Activated naive CD4-positive, alpha-beta T cell treated with anti-CD3 and anti-CD28 coated beads for 36 hours (primary cell): ENCODE measurements around the gene FAM3D. TPM values are rescaled to one million over a fixed set of nuclear protein-coding genes. Genes with fewer than 3 reads are reported as not detected.
A peak's percentile ranks its signal among the peaks of the same experiment; 100 is the strongest.
"Not testable (repeated sequence)": the region's sequence is repeated elsewhere in the genome, so short reads cannot be mapped to it uniquely, and the experiment has no call there.

Source experiments
- CTCF ChIA-PET: fragments of 350-600 bp; sonication (Branson Sonifier 250); formaldehyde crosslinking; loops from one replicate; lab custom pipeline; 2021; ENCODE audit warnings: antibody characterized with exemption; lab: Charles Lee
- DNase-seq: peaks from one replicate; pipeline ENCODE4 v3.0.0-alpha.2; 2020
- H3K27ac Mint-ChIP-seq: one replicate; pipeline ENCODE4 v1.8.0; 2021; ENCODE audit warnings: mild to moderate bottlenecking, mixed read lengths
- H3K27me3 Mint-ChIP-seq: one replicate; pipeline ENCODE4 v1.8.0; 2021; ENCODE audit warnings: low read depth, mixed read lengths
- H3K36me3 Mint-ChIP-seq: one replicate; pipeline ENCODE4 v1.8.0; 2021; ENCODE audit warnings: low read depth, mixed read lengths
- H3K4me1 Mint-ChIP-seq: one replicate; pipeline ENCODE4 v1.8.0; 2021; ENCODE audit warnings: low read depth, mixed read lengths
- H3K4me3 Mint-ChIP-seq: one replicate; pipeline ENCODE4 v1.8.0; 2021; ENCODE audit warnings: mild to moderate bottlenecking, moderate library complexity, mixed read lengths
- H3K9me3 Mint-ChIP-seq: one replicate; pipeline ENCODE4 v1.8.0; 2021; ENCODE audit warnings: mixed read lengths
- intact Hi-C: fragments of 100-400 bp; cut with micrococcal nuclease; formaldehyde crosslinking; loops from one replicate; pipeline ENCODE4 v1.15.1; 2023
- total RNA-seq, 2 experiments: library from RNA; stranded (reverse); gene quantifications; one replicate each; pipeline ENCODE4 v1.2.3, GENCODE V29; 2021

Gene FAM3D
- total RNA-seq, 2 experiments from 2014 or later: not detected

DNA sequence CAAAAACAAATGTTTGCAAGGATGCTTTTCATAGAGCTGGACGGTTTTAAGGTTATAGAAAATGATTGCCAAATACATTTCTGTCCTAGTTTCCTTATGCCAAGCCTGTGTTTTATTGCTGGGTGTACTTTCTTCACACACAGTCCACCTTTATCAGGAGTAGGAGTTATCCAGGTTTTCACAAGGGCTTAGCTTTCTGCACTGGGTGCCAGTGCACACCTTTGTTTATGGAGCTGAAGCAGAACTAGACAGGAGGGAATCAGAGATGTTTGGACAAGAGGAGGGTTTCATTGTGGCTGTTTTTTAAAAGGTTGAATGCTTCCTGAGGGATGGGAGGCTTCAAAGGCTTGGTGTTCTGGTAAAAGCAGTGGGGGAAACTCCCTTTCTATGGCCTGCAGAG is 29.5 kb upstream of the FAM3D start:
- no peak for DNase-seq
- intact Hi-C loops: no loop called here
- Mint-ChIP-seq H3K36me3 (peaks cover 2% of the 10 kb centered on the region), H3K4me3 (no peak overlapping the region), H3K27me3 (peaks cover 17% of the 10 kb centered on the region), H3K4me1 (no peaks in the 10 kb centered on the region), H3K9me3 (peaks cover 8% of the 10 kb centered on the region), H3K27ac (no peak overlapping the region)
- CTCF ChIA-PET: interaction anchor here (1.8 kb wide), 1 partner anchor 128 kb away, joined by 4 read pairs; no protein-coding TSS in a partner anchor

DNA sequence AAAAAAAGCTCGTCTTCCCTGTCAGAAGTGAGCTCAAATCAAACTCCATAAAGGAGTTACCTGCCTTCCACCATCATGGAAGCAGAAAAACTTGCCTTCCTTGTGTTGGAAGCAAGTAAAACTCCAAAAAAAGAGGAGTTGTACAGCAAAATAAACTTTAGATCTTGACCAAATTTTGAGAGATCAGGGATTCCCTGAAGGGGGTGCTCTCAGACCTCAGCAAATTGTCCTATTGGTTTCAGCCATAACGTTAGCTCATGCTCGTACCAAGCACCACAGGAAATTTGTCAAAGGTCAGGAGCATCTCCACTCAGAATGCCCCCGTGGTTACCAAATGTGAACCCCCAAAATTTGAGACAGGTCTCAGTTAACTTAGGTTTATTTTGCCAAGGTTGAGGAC is 28.7 kb upstream of the FAM3D start:
- CTCF ChIA-PET, H3K9me3 Mint-ChIP-seq, H3K27ac Mint-ChIP-seq, H3K4me3 Mint-ChIP-seq, intact Hi-C loops, H3K4me1 Mint-ChIP-seq, DNase-seq, H3K36me3 Mint-ChIP-seq: not testable (repeated sequence)
- H3K27me3 Mint-ChIP-seq: peaks cover 17% of the 10 kb centered on the region

DNA sequence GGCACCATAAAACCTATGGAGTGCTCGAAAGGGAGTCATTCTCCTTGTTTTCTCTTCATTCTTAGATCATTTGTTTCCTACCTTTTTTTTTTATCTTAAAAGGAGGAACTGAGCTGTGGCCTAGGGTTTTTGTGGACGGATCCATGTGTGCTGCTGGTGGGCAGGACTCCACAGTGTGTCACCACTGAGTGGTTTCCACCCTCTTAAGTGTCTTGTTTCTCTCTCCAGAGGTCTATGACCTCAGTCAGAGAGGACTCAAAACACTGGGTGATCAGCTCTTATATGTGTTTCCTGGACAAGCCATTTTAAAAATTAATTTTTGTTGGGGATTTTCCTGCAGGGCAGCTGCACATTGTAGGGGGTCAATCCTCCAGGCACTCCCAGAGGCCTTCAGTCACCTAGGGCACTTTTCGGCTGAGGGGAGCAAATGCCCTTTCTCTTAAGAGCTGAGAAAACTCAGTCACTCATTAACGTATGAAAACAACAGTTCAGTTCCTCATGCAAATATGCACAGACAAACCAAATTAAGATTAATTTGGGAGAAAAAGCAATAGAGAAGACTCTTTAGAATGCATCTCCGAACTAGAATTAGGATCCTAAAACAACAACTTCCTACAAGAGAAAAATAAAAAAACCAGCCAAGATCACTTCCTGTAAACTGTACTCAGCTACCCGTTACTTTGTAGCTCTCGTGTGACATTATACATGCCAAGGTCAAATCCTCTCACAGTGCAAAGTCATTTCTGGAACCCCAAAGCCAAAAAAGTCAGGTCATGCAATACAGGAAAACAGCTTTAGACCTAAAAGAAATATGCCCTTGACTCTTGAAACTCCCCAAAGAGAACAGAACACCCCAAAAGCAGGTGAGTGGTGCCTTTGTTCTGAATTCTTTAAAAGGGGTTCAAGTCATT is 27.6 kb upstream of the FAM3D start:
- intact Hi-C loops: no loop called here
- H3K4me3 Mint-ChIP-seq: no peak overlapping the region
- peaks cover 2% of the 10 kb centered on the region for H3K36me3 Mint-ChIP-seq
- H3K27ac Mint-ChIP-seq: no peak overlapping the region
- CTCF ChIA-PET: interaction anchor here (0.6 kb wide), 1 partner anchor 52 kb away, joined by 6 read pairs; no protein-coding TSS in a partner anchor
- H3K9me3 Mint-ChIP-seq: peaks cover 9% of the 10 kb centered on the region
- DNase-seq: no peak
- no peaks in the 10 kb centered on the region for H3K4me1 Mint-ChIP-seq
- peaks cover 14% of the 10 kb centered on the region for H3K27me3 Mint-ChIP-seq

DNA sequence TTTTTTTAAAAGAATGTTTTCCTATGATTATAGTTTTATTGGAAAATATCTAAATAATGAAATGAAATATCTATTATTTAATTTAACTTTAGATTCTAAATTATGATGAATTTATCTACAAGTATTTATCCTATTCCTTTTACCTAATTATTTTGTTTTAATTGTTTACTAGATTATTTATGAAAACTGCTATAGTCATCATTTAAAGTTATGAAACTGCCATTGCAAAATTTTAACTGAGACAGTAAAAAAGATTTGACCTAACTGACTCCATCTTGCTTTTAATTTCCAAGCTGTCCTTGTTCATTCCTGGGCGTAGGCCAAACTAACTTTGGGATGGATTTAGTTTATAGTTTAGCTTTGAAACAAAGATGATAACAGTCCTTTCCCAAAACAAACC is 25.9 kb upstream of the FAM3D start:
- Mint-ChIP-seq H3K36me3 (peaks cover 2% of the 10 kb centered on the region), H3K4me1 (no peaks in the 10 kb centered on the region), H3K27ac (no peak overlapping the region), H3K9me3 (peaks cover 9% of the 10 kb centered on the region), H3K27me3 (peaks cover 15% of the 10 kb centered on the region), H3K4me3 (no peak overlapping the region)
- DNase-seq: no peak
- intact Hi-C loops: no loop called here
- CTCF ChIA-PET: no interaction called here

DNA sequence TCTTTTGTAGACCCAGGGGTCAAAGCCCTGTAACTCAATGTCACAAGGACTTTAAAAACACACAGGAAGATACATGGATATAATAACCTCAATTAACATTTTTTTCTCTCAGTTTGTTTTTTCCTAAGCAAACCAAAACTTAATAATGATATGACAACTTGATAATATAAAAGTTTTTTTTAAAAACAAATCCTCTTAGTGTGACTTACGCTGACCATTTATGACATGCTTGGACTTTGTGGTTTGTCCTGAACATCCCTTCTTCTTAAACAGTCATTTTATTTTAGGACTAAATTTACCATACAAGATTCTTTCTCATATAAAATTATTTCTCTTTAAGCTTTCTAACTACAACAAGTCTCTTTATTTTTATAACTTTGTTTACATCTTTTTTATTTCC is 25.4 kb upstream of the FAM3D start:
- intact Hi-C loops: no loop called here
- Mint-ChIP-seq H3K4me1 (no peaks in the 10 kb centered on the region), H3K9me3 (peaks cover 9% of the 10 kb centered on the region), H3K27ac (no peak overlapping the region), H3K4me3 (no peak overlapping the region), H3K27me3 (peaks cover 15% of the 10 kb centered on the region), H3K36me3 (peaks cover 2% of the 10 kb centered on the region)
- DNase-seq: peak; percentile 6
- CTCF ChIA-PET: no interaction called here

DNA sequence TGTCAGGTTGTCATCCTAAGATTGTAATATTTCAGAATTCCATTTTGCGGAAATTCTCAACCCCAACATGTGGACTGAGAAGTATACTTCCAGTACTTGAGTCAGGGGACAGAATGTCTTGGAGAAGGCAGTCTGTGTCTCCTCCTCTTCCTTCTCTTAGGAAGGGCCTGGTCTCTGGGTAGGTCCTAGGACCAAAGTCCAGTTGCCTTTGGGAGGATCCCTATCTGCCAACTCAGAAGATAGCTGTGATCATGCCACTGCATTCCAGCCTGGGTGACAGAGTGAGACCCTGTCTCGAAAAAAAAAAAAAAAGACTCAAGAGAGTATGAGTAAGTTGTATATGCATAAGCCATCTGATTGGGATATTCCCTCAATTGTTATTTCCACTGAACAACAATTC is 23.9 kb upstream of the FAM3D start:
- Mint-ChIP-seq H3K9me3 (peaks cover 9% of the 10 kb centered on the region), H3K36me3 (peaks cover 2% of the 10 kb centered on the region), H3K27ac (no peak overlapping the region), H3K4me1 (no peaks in the 10 kb centered on the region), H3K4me3 (no peak overlapping the region), H3K27me3 (peaks cover 15% of the 10 kb centered on the region)
- CTCF ChIA-PET: no interaction called here
- intact Hi-C loops: no loop called here
- no peak for DNase-seq

DNA sequence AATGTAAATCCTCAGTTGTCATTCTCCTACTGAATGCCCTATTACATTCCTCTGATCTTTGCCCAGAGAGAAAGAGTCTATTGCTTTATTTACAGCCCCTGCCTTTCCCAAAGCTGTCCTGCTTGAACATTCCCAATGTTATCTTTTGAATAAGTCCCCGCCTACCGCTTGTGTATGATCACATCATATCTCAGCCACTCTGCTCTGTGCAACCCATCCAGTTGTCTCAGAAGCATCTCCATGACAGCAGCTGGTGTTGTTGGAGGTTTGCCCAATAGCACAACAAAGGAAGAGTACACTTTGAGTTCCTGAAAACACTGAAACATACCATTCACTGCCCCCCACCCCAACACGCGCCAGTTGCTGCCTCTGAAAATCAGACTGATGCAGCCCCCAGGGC is 22.0 kb upstream of the FAM3D start:
- H3K27ac Mint-ChIP-seq: no peak overlapping the region
- peaks cover under 1% of the 10 kb centered on the region for H3K4me1 Mint-ChIP-seq
- H3K9me3 Mint-ChIP-seq: peaks cover 9% of the 10 kb centered on the region
- H3K27me3 Mint-ChIP-seq: peaks cover 4% of the 10 kb centered on the region
- no peak overlapping the region for H3K4me3 Mint-ChIP-seq
- CTCF ChIA-PET: no interaction called here
- DNase-seq: no peak
- H3K36me3 Mint-ChIP-seq: peaks cover 2% of the 10 kb centered on the region
- intact Hi-C loops: no loop called here

DNA sequence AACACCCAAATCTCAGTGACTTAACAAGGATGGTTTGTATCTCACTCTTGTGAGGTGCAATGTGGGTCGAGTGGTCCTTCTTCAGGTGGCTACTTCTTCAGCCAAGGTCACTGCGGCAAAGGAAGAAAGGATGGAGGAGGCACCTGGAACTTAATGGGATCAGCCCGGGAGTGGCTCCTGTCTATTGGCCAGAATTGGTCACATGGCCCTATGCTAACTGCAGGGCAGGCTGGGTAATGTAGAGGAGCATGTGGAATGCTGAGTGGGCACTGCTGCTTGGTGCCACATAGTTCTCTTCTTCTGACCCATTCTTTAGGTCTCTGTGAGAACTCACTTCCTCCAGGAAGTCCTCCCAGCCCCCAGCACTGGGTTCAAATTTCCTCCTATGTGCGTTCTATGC is 20.3 kb upstream of the FAM3D start:
- CTCF ChIA-PET: no interaction called here
- Mint-ChIP-seq H3K9me3 (peaks cover 7% of the 10 kb centered on the region), H3K27me3 (peaks cover 10% of the 10 kb centered on the region), H3K27ac (no peak overlapping the region), H3K4me1 (peaks cover 8% of the 10 kb centered on the region), H3K4me3 (no peak overlapping the region), H3K36me3 (peaks cover 2% of the 10 kb centered on the region)
- DNase-seq: no peak
- intact Hi-C loops: no loop called here

DNA sequence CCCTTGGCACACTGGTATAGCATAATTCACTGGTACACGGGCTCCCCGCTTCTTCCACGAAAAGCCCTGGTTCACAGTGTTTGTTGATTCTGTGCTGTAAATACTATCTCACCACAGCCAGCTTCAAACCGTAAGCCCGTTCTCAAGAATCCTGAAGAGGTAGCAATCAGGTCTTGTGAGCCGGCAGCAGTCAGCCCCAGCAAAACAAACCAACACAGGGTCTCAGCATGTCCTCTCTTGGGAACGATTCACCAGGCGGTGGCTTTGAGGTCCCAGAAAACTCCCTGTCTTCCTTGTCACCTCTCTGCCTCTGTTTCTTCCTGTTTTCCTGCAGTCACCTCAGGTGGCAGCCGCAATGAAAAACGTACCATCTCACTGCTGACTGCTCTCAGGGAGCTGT is 19.1 kb upstream of the FAM3D start:
- Mint-ChIP-seq H3K4me3 (no peak overlapping the region), H3K4me1 (peaks cover 8% of the 10 kb centered on the region), H3K36me3 (no peaks in the 10 kb centered on the region), H3K27me3 (peaks cover 14% of the 10 kb centered on the region), H3K9me3 (no peaks in the 10 kb centered on the region), H3K27ac (no peak overlapping the region)
- intact Hi-C loops: no loop called here
- CTCF ChIA-PET: no interaction called here
- no peak for DNase-seq

DNA sequence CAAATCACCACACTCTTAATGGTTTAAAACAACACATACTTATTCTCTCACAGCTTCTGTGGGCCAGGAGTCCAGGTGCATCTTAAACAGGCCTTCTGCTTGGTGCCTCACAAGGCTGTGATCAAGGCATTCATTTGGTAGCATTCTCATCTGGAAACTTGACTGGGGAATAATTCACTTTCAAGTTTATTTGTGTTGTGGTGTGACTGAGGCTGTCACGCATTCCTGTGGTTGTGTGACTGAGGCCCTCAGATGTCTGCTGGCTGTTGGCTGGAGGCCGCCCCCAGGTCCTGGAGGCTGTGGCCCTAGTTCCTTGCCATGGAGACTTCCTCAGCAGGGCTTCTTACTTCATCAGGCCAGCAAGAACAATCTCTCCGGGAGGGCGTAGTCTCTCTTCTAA is 16.9 kb upstream of the FAM3D start:
- CTCF ChIA-PET: no interaction called here
- Mint-ChIP-seq H3K36me3 (no peaks in the 10 kb centered on the region), H3K9me3 (no peaks in the 10 kb centered on the region), H3K4me1 (peaks cover 8% of the 10 kb centered on the region), H3K27me3 (peaks cover 14% of the 10 kb centered on the region), H3K4me3 (no peak overlapping the region), H3K27ac (no peak overlapping the region)
- intact Hi-C loops: no loop called here
- DNase-seq: peak; percentile 28

DNA sequence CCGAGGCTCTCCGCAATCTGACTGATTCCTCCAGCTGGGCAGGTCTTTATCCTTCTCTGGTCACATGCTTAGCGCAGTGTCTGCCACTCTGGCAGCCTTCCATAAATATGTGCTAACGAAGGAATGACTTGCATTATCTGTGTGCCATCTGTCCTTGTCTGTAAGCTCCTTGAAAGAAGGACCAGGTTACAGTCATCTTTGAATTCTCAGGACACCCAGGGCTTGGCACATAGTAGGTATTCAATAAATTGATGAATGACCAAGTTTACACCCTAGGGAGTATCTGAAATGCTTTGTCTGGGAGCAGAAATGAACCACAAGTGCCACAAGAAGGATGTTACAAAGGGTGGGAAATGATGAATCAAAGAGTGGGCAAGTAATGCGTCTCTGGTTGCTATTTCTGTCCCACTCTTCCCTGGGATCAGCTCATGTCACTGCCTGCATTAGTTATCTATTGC is 16.5 kb upstream of the FAM3D start:
- H3K36me3 Mint-ChIP-seq: no peaks in the 10 kb centered on the region
- DNase-seq: no peak
- no peaks in the 10 kb centered on the region for H3K9me3 Mint-ChIP-seq
- H3K27ac Mint-ChIP-seq: no peak overlapping the region
- intact Hi-C loops: no loop called here
- CTCF ChIA-PET: no interaction called here
- H3K27me3 Mint-ChIP-seq: peaks cover 16% of the 10 kb centered on the region
- H3K4me1 Mint-ChIP-seq: peaks cover 8% of the 10 kb centered on the region
- no peak overlapping the region for H3K4me3 Mint-ChIP-seq

DNA sequence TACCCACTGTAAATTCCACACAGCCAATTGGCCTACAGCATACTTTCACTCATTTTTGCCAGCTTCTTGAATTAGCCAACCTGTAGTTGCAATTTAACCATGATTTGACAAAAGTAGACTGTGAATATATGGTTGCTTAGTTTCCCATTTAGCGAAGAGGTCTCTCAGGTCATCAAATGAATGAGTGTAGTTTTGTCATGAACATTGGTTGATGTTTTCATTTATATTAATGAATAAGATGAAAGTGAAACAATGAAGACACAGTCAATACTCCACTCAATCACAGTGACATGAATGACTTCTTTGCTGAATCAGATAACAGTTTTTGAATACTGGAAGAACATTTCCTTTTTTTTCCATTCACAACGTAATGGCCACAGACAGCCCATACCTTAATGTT is 15.3 kb upstream of the FAM3D start:
- peaks cover 19% of the 10 kb centered on the region for H3K27me3 Mint-ChIP-seq
- no peak for DNase-seq
- intact Hi-C loops: no loop called here
- no peak overlapping the region for H3K4me3 Mint-ChIP-seq
- CTCF ChIA-PET: interaction anchor here (0.6 kb wide), 1 partner anchor 35 kb away, joined by 4 read pairs; no protein-coding TSS in a partner anchor
- no peak overlapping the region for H3K27ac Mint-ChIP-seq
- H3K9me3 Mint-ChIP-seq: no peaks in the 10 kb centered on the region
- H3K4me1 Mint-ChIP-seq: peaks cover 8% of the 10 kb centered on the region
- no peaks in the 10 kb centered on the region for H3K36me3 Mint-ChIP-seq
